ENCODE results near the gene PACSIN1.

PACSIN1 gene

GRCh38 chr6:34523441-34524206 is 57.7 kb downstream of the PACSIN1 start:
- H3K4me3 ChIP-seq (ENCODE audit: low read depth, low read length), result no peak overlapping the region
- no peak for TF ChIP-seq CTCF (IDR thresholded peaks at IDR 0.05; ENCODE audit: low read depth, low read length, missing control alignments)
- no peak for DNase-seq (ENCODE audit: low read depth)

GRCh38 chr6:34524499-34524898 is 58.6 kb downstream of the PACSIN1 start:
- DNase-seq (ENCODE audit: low read depth), result no peak
- no peak for TF ChIP-seq CTCF (IDR thresholded peaks at IDR 0.05; ENCODE audit: low read depth, low read length, missing control alignments)
- H3K4me3 ChIP-seq (ENCODE audit: low read depth, low read length), result no peak overlapping the region

GRCh38 chr6:34524971-34525370 is 59.1 kb downstream of the PACSIN1 start:
- no peak for DNase-seq (ENCODE audit: low read depth)
- H3K4me3 ChIP-seq (ENCODE audit: low read depth, low read length), result no peak overlapping the region
- TF ChIP-seq CTCF (IDR thresholded peaks at IDR 0.05; ENCODE audit: low read depth, low read length, missing control alignments), result no peak

- no peak overlapping the region for H3K4me3 ChIP-seq (ENCODE audit: low read depth, low read length)
- DNase-seq (ENCODE audit: low read depth), result no peak
- no peak for TF ChIP-seq CTCF (IDR thresholded peaks at IDR 0.05; ENCODE audit: low read depth, low read length, missing control alignments)
These were observed 59.7 kb downstream of the PACSIN1 start for GRCh38 chr6:34525431-34526175.

GRCh38 chr6:34526241-34526972 is 60.5 kb downstream of the PACSIN1 start:
- H3K4me3 ChIP-seq (ENCODE audit: low read depth, low read length), result no peak overlapping the region
- DNase-seq (ENCODE audit: low read depth), result no peak
- TF ChIP-seq CTCF (IDR thresholded peaks at IDR 0.05; ENCODE audit: low read depth, low read length, missing control alignments), result no peak

- peak; percentile 77 for DNase-seq (ENCODE audit: low read depth)
- no peak overlapping the region; the same call in 1 of the 2 replicates for H3K4me3 ChIP-seq (ENCODE audit: low read depth, low read length)
- peak; percentile 74 for TF ChIP-seq CTCF (IDR thresholded peaks at IDR 0.05; ENCODE audit: low read depth, low read length, missing control alignments)
These were observed 61.3 kb downstream of the PACSIN1 start for GRCh38 chr6:34526992-34527728.

Data from GM12864 (cell line).